Measurements from ENCODE around the gene GPC6.
A peak's percentile ranks its signal among the peaks of the same experiment; 100 is the strongest.

GPC6 gene

GRCh38 chr13:93698016-93698613 lies 471.5 kb downstream of the GPC6 start:
- DNase-seq (ENCODE audit: low read depth) = no peak
- TF ChIP-seq, protein P1, sequence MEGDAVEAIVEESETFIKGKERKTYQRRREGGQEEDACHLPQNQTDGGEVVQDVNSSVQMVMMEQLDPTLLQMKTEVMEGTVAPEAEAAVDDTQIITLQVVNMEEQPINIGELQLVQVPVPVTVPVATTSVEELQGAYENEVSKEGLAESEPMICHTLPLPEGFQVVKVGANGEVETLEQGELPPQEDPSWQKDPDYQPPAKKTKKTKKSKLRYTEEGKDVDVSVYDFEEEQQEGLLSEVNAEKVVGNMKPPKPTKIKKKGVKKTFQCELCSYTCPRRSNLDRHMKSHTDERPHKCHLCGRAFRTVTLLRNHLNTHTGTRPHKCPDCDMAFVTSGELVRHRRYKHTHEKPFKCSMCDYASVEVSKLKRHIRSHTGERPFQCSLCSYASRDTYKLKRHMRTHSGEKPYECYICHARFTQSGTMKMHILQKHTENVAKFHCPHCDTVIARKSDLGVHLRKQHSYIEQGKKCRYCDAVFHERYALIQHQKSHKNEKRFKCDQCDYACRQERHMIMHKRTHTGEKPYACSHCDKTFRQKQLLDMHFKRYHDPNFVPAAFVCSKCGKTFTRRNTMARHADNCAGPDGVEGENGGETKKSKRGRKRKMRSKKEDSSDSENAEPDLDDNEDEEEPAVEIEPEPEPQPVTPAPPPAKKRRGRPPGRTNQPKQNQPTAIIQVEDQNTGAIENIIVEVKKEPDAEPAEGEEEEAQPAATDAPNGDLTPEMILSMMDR (conservative IDR thresholded peaks at IDR 0.05; ENCODE audit: low read length) = no peak
- H3K4me3 ChIP-seq (ENCODE audit: low read length) = no peak overlapping the region

DNA sequence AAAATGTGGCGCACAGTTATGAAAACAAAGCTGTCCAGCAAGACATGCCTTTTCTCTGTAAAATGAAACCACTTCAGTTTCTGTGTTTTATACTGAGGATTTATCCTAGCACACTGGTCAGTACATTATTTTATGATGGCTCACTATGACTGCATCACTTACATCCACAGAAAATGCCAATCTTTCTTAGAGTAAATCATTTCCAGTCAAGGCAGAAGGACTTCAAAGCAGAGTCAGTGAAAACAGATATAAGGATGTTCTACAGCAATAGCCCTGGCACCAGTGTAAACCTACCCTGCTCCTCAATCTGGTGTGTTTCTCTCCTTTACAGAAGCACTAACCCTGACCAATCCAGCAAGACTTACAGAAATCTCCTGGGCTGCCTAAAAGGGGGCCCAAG lies 473.5 kb downstream of the GPC6 start:
- no peak for DNase-seq (ENCODE audit: low read depth)
- H3K4me3 ChIP-seq (ENCODE audit: low read length) = no peak overlapping the region
- TF ChIP-seq, protein P1 (conservative IDR thresholded peaks at IDR 0.05; ENCODE audit: low read length) = no peak

DNA sequence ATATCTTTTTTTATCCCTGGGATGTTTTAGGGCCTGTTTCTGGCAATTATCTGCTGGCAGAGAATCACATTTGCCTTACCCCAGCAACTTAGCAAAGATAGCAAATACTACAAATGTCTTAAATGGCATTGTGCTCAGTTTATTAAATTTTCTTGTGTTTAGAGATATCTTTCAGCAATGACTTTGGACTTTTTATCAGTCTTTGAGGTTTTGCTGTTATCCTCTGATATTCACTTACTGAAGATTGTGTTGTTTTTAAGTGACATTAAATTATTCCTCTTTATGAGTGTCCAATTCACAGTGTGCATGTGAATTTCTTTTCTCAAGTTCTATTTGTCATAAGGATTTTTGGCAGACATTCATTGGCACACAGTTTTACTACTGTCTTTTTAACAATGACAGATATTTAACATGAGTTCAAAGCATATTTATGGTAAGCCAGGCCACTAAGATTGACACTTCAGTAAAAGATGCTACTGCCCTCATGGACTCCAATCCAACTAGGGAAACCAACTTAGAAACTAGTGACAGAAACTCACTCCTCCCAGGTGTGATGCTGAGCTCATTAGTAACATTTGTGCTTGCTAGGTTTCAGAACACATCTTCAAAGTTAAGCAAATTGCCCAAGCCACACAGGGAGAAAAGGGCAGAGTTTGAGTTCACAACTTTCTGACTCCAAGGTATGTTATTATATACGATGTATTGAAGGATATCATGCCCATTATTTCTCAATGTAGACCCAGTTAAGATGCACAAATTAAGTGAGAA lies 481.9 kb downstream of the GPC6 start:
- TF ChIP-seq, protein P1 (conservative IDR thresholded peaks at IDR 0.05; ENCODE audit: low read length) = no peak
- no peak for DNase-seq (ENCODE audit: low read depth)
- H3K4me3 ChIP-seq (ENCODE audit: low read length) = no peak overlapping the region

DNA sequence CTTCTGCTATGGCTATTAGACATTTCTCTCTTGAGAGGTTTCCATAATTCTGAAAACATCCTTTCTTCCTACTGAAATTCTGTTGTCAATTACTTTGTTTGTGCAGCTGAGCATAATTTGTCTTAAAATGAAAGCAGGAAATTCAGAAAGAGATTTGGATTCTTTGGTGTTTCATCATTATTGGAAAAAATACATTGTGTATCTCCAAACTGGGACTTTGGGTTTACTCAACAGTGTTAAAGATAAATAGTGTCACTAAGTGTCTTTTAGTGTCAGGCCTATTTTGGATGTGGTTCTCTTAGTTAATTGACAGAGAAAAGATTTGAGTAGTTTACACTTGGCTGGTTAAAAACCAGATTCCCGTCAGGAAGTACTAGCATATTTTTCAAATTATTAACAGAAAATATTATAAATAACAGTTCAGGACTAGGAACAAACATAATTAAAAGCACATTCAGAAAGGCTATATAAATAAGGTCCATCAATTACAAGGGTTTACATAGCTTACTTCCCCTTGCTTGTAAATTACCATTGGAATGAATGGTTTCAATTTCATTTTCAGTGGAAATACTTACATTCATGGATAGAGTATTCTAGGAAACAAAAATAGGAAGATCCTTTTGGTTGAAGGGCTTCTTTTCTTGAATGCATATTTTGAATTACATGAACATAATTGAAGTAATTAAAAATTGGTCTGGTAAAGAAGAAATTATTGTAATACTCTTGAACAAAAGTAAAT lies 483.1 kb downstream of the GPC6 start:
- TF ChIP-seq, protein P1 (conservative IDR thresholded peaks at IDR 0.05; ENCODE audit: low read length) = no peak
- DNase-seq (ENCODE audit: low read depth) = peak; percentile 72
- no peak overlapping the region for H3K4me3 ChIP-seq (ENCODE audit: low read length)

DNA sequence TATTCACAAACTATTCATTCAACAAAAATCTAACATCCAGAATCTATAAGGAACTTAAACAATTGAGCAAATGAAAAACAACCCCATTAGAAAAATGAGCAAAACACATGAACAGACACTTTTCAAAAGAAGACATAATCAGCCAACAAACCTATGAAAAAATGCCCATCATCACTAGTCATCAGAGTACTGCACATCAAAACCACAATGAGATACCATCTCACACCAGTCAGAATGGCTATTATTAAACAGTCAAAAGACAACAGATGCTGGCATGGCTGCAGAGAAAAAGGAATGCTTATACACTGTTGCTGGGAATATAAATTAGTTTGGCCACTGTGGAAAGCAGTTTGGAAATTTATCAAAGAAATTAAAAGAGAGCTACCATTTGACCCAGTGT lies 487.6 kb downstream of the GPC6 start:
- no peak overlapping the region for H3K4me3 ChIP-seq (ENCODE audit: low read length)
- DNase-seq (ENCODE audit: low read depth) = peak; percentile 36
- TF ChIP-seq, protein P1 (conservative IDR thresholded peaks at IDR 0.05; ENCODE audit: low read length) = no peak

DNA sequence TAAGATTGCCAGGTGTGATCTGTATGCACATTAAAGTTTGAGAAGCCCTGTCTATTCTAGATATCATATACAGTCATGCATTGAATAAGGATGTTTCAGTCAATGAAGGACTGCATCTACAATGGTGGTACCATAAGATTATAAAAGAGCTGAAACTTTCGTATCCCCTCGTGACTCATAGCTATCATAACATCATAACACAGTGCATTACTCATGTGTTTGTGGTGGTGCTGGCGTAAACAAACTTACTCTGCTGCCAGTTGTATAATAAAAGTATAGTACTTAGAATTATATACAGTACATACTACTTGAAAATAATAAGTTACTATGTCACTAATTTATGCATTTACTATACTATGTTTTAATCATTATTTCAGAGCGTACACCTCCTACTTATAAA lies 489.3 kb downstream of the GPC6 start:
- no peak overlapping the region for H3K4me3 ChIP-seq (ENCODE audit: low read length)
- TF ChIP-seq, protein P1 (conservative IDR thresholded peaks at IDR 0.05; ENCODE audit: low read length) = no peak
- no peak for DNase-seq (ENCODE audit: low read depth)
